NOMO-1 (cell line): ENCODE results near the gene ANK3.

ENCODE experiments used
- DNase-seq, 2 experiments: peaks; one replicate each; lab custom pipeline; 2025; ENCODE audit not compliant: unreplicated experiment in 2 of 2; lab: John Stamatoyannopoulos, UW

ANK3 gene

GRCh38 chr10:60382946-60383681 lies 6.6 kb downstream of the ANK3 start:
- DNase-seq, result no peak

- DNase-seq, result no peak
These were observed 8.9 kb downstream of the ANK3 start for GRCh38 chr10:60380781-60381180.

GRCh38 chr10:60377955-60378354 lies 11.7 kb downstream of the ANK3 start:
- DNase-seq, result no peak

GRCh38 chr10:60377042-60377352 lies 12.7 kb downstream of the ANK3 start:
- DNase-seq, result no peak

- no peak for DNase-seq
These were observed 13.2 kb downstream of the ANK3 start for GRCh38 chr10:60376221-60377041.

GRCh38 chr10:60375293-60376004 lies 14.2 kb downstream of the ANK3 start:
- DNase-seq, result no peak

GRCh38 chr10:60374836-60375235 lies 14.8 kb downstream of the ANK3 start:
- peak in 1 of 2 experiments; percentile 33 for DNase-seq

- no peak for DNase-seq
These were observed 17.2 kb downstream of the ANK3 start for GRCh38 chr10:60372436-60372835.

- no peak for DNase-seq
These were observed 20.1 kb downstream of the ANK3 start for GRCh38 chr10:60369547-60369930.

- no peak for DNase-seq
These were observed 20.7 kb downstream of the ANK3 start for GRCh38 chr10:60368875-60369546.

GRCh38 chr10:60367901-60368300 lies 21.8 kb downstream of the ANK3 start:
- no peak for DNase-seq

GRCh38 chr10:60367431-60367830 lies 22.2 kb downstream of the ANK3 start:
- DNase-seq, result no peak

GRCh38 chr10:60367024-60367423 lies 22.7 kb downstream of the ANK3 start:
- DNase-seq, result no peak

- DNase-seq, result no peak
These were observed 26.5 kb downstream of the ANK3 start for GRCh38 chr10:60363187-60363586.

GRCh38 chr10:60362461-60362860 lies 27.2 kb downstream of the ANK3 start:
- DNase-seq, result no peak

GRCh38 chr10:60359066-60359465 lies 30.6 kb downstream of the ANK3 start:
- no peak for DNase-seq

GRCh38 chr10:60358282-60358681 lies 31.4 kb downstream of the ANK3 start:
- DNase-seq, result no peak

- no peak for DNase-seq
These were observed 36.0 kb downstream of the ANK3 start for GRCh38 chr10:60353519-60354258.

- DNase-seq, result no peak
These were observed 37.6 kb downstream of the ANK3 start for GRCh38 chr10:60352105-60352504.

GRCh38 chr10:60351191-60351853 lies 38.4 kb downstream of the ANK3 start:
- no peak for DNase-seq
